Testis (tissue), 2 donors: Measurements from ENCODE around the gene CDH4.

Experiments used
- CTCF ChIP-seq, 3 experiments: fragments of 450-650 bp in 2 of 3; fragments of 200-600 bp in 1 of 3; sonication (generic) in 1 of 3; IDR thresholded peaks; one replicate each; pipeline ENCODE4 v1.5.1; 2016 to 2019; ENCODE audit warnings: antibody characterized with exemption in 3 of 3, mild to moderate bottlenecking in 2 of 3, moderate library complexity in 1 of 3
- POLR2A ChIP-seq: fragments of 450-650 bp; IDR thresholded peaks from one replicate; pipeline ENCODE4 v1.6.1; 2017; ENCODE audit warnings: antibody characterized with exemption, mild to moderate bottlenecking, moderate library complexity

GRCh38 chr20:61989741-61990140 is 737.7 kb downstream of the CDH4 start:
- no peak for TF ChIP-seq CTCF (IDR thresholded peaks at IDR 0.05)
- no peak for TF ChIP-seq POLR2A
